K562 (cell line): ENCODE measurements around the gene FITM2. TPM values are rescaled to one million over a fixed set of nuclear protein-coding genes. Genes with fewer than 3 reads are reported as not detected.

ENCODE experiments used
- ATAC-seq: fragments of 200-7000 bp; cut with Tn5 transposase; 3 replicates; pipeline ENCODE4 v1.9.1; 2020; ENCODE audit warnings: moderate library complexity
- BruUV-seq: library from RNA; stranded (reverse); fragments of 400-500 nt; replicated peaks from 2 replicates; lab custom pipeline; 2021; lab: Mats Ljungman, UMichigan
- CTCF ChIA-PET: fragments of 300-600 bp; formaldehyde crosslinking; extraction: SDS; loops from one replicate; lab custom pipeline; 2021; ENCODE audit warnings: low intra/inter-chr PET ratio; lab: Yijun Ruan, JAX
- POLR2A ChIA-PET: fragments of 300-600, 350-650 bp; sonication (Branson Sonifier 250); formaldehyde crosslinking; extraction: SDS; loops from one replicate; lab custom pipeline; 2021; ENCODE audit warnings: antibody characterized with exemption, inconsistent platforms; lab: Yijun Ruan, JAX
- DNase-seq, 4 experiments: peaks; one replicate each; pipeline versions ENCODE4 v3.0.0 to v3.0.0-alpha.2; 2011 to 2018; ENCODE audit warnings: low spot score in 3 of 4, mixed read lengths in 3 of 4; ENCODE audit errors: extremely low read depth in 1 of 4
- FAIRE-seq: peaks from 2 replicates; lab custom pipeline; 2011; peaks lifted over from hg19 to GRCh38; lab: Jason Lieb, UNC
- H2AFZ ChIP-seq: 2 replicates; pipeline ENCODE4 v1.6.0; 2011; ENCODE audit warnings: low read depth, low read length, control low read depth, inconsistent platforms
- H3K27ac ChIP-seq: fragments of 200-600 bp; 3 replicates; pipeline ENCODE4 v1.8.0; 2011; ENCODE audit warnings: low read depth, mild to moderate bottlenecking, control low read depth, inconsistent platforms, low read length, moderate library complexity, mixed read lengths; ENCODE audit errors: extremely low read depth
- H3K27me3 ChIP-seq, 2 experiments: fragments of 300-600 bp in 1 of 2; 2 replicates in 1 of 2; 3 replicates in 1 of 2; pipeline versions ENCODE4 v1.6.0 to v1.8.0; 2011; ENCODE audit warnings: inconsistent platforms in 2 of 2, low read length in 2 of 2, mild to moderate bottlenecking in 1 of 2, mixed read lengths in 1 of 2, moderate library complexity in 1 of 2; ENCODE audit not compliant: control insufficient read depth in 2 of 2, insufficient read depth in 2 of 2
- H3K36me3 ChIP-seq: fragments of 300-600 bp; 3 replicates; pipeline ENCODE4 v1.8.0; 2011; ENCODE audit warnings: mild to moderate bottlenecking, low read length, inconsistent platforms; ENCODE audit not compliant: control insufficient read depth, insufficient read depth
- H3K4me1 ChIP-seq, 2 experiments: fragments of 200-600 bp in 1 of 2; replicated peaks in 1 of 2; 2 replicates in 1 of 2; 3 replicates in 1 of 2; pipeline versions ENCODE4 v1.5.1 to v1.8.0; 2011; ENCODE audit warnings: inconsistent platforms in 2 of 2, low read length in 2 of 2, mild to moderate bottlenecking in 1 of 2, mixed read lengths in 1 of 2, moderate library complexity in 1 of 2; ENCODE audit not compliant: control insufficient read depth in 2 of 2, insufficient read depth in 2 of 2
- H3K4me2 ChIP-seq: 2 replicates; pipeline ENCODE4 v1.6.1; 2011; ENCODE audit warnings: low read length, control low read depth, inconsistent platforms, mixed read lengths; ENCODE audit not compliant: insufficient read depth
- H3K4me3 ChIP-seq: fragments of 200-600 bp; sonication (generic), shearing (Covaris generic); 2 replicates; pipeline ENCODE4 v1.5.1; 2016; ENCODE audit warnings: control low read depth, inconsistent platforms
- H3K79me2 ChIP-seq: fragments of 200-600 bp; 3 replicates; pipeline ENCODE4 v1.8.0; 2011; ENCODE audit warnings: low read length, inconsistent platforms; ENCODE audit not compliant: control insufficient read depth, insufficient read depth
- H3K9ac ChIP-seq, 2 experiments: 2 replicates each; pipeline versions ENCODE4 v1.6.0 to v1.6.1; 2011; ENCODE audit warnings: low read depth in 2 of 2, low read length in 2 of 2, control low read depth in 1 of 2, inconsistent platforms in 1 of 2, mild to moderate bottlenecking in 1 of 2, mixed read lengths in 1 of 2; ENCODE audit not compliant: insufficient read depth in 1 of 2
- H3K9me1 ChIP-seq: one replicate; pipeline ENCODE4 v1.6.0; 2011; ENCODE audit warnings: inconsistent platforms, mild to moderate bottlenecking, low read length, moderate library complexity; ENCODE audit not compliant: control insufficient read depth, insufficient read depth
- H3K9me3 ChIP-seq: replicated peaks from 2 replicates; pipeline ENCODE4 v1.5.1; 2011; ENCODE audit warnings: low read depth, low read length, inconsistent platforms; ENCODE audit not compliant: control insufficient read depth, insufficient read depth
- H4K20me1 ChIP-seq: replicated peaks from 2 replicates; pipeline ENCODE4 v1.6.1; 2011; ENCODE audit warnings: low read length, inconsistent platforms, mixed read lengths; ENCODE audit not compliant: control insufficient read depth, insufficient read depth
- XRCC4 ChIP-seq: IDR thresholded peaks from one replicate; pipeline ENCODE4 v1.6.1; 2011; ENCODE audit not compliant: insufficient read depth, insufficient read length; ENCODE audit errors: extremely low read depth
- ZNF780A ChIP-seq: fragments of 250-450 bp; sonication (Bioruptor Pico); IDR thresholded peaks from 2 replicates; pipeline ENCODE4 v1.5.0; 2021; ENCODE audit warnings: mild to moderate bottlenecking
- WGBS: fragments of 100-300 bp; shearing (Covaris generic); methylation state at CpG from one replicate; pipeline ENCODE4 v1.1.6; 2016; ENCODE audit warnings: low coverage, mixed read lengths; ENCODE audit not compliant: insufficient coverage; ENCODE audit errors: missing lambda C conversion rate; 5-methylcytosine and 5-hydroxymethylcytosine counted together
- in situ Hi-C: fragments of 300-500 bp; cut with MboI; formaldehyde crosslinking; loops from 4 replicates; pipeline ENCODE4 v1.15.0; 2018; ENCODE audit warnings: inconsistent platforms, mixed read lengths
- intact Hi-C: fragments of 100-400 bp; cut with micrococcal nuclease; formaldehyde crosslinking; loops from 2 replicates; pipeline ENCODE4 v1.14.2; 2022
- polyA plus RNA-seq, 8 experiments: library from polyadenylated mRNA; depleted of rRNA in 4 of 8; stranded (reverse) in 5 of 8; unstranded in 3 of 8; fragments of >200 nt; fragmentation: Nextera tagmentation in 2 of 8; fragmentation: Illumina TruSeq in 1 of 8; extraction: Ambion mirVana in 2 of 8; extraction: Trizol in 1 of 8; gene quantifications; 2 replicates each; pipeline versions ENCODE4 v1.2.1 to v1.2.3, GENCODE V29; 2011 to 2014; ENCODE audit warnings: inconsistent platforms in 1 of 8, missing spikeins in 1 of 8
- total RNA-seq, 7 experiments: library from RNA; depleted of rRNA in 6 of 7; stranded (reverse); fragments of >200 nt in 6 of 7; fragmentation: Illumina TruSeq in 2 of 7; extraction: Trizol in 2 of 7; gene quantifications; 2 replicates each; pipeline versions ENCODE4 v1.2.1 to v1.2.3, GENCODE V29; 2011 to 2021; ENCODE audit warnings: low replicate concordance in 1 of 7
- TF ChIP-seq, protein P1 (sequence below): sonication (generic); formaldehyde crosslinking; IDR thresholded peaks from 2 replicates; pipeline ENCODE4 v1.8.1; 2023; ENCODE audit warnings: mild to moderate bottlenecking, missing genetic modification reagents, moderate library complexity
- TF ChIP-seq, protein P2 (sequence below): fragments of 200-800 bp; sonication (Bioruptor generic); IDR thresholded peaks from 2 replicates; pipeline ENCODE4 v1.6.1; 2017; ENCODE audit warnings: missing genetic modification characterization, missing compliant biosample characterization
- TF ChIP-seq, protein P3 (sequence below), 2 experiments: fragments of 450-650 bp; formaldehyde crosslinking in 1 of 2; IDR thresholded peaks; 2 replicates each; pipeline versions ENCODE4 v1.4.0 to v1.6.1; 2014 to 2020; ENCODE audit warnings: mild to moderate bottlenecking in 2 of 2, borderline replicate concordance in 1 of 2, low read depth in 1 of 2
- TF ChIP-seq, protein P4 (sequence below): fragments of 200-800 bp; sonication (Bioruptor generic); IDR thresholded peaks from 2 replicates; pipeline ENCODE4 v1.6.1; 2017; ENCODE audit warnings: missing genetic modification characterization, missing compliant biosample characterization

The FITM2 gene
- total and polyA plus RNA-seq, 9 of the 15 experiments (the other 6 are each of a cell fraction or from before 2014, with no cell fraction given) = 0.64 to 2.8 (median 1.8) TPM

DNA sequence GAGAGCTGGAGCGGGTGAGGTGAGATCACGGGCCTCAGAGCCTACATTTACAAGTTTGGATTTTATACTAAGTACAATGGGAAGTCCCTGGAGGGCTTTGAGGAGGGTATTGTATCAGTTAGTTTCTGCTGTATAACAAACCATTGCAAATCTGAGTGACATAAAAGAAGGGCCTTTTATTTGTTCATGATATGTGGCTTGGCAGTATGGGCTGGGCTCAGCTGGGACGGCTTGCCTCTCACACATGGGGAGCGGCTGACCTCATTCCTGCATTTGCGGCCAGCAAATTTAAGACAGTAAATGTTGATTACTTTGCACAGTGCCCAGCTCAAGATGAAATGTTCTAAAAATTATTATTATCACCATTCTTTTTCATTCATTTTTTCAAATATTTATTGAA, 42.2 kb downstream of the FITM2 start:
- FAIRE-seq = no peak
- DNase-seq = no peak
- Histone ChIP-seq H3K36me3 (no peaks in the 10 kb centered on the region), H3K9me3 (no peaks in the 10 kb centered on the region), H3K79me2 (no peaks in the 10 kb centered on the region), H4K20me1 (peaks cover 15% of the 10 kb centered on the region), H2AFZ (no peak overlapping the region), H3K9ac (no peak overlapping the region)
- BruUV-seq = no TSS peak
- POLR2A ChIA-PET = no interaction called here
- TF ChIP-seq ZNF780A (no peak), XRCC4 (no peak)
- TF ChIP-seq, protein P1, sequence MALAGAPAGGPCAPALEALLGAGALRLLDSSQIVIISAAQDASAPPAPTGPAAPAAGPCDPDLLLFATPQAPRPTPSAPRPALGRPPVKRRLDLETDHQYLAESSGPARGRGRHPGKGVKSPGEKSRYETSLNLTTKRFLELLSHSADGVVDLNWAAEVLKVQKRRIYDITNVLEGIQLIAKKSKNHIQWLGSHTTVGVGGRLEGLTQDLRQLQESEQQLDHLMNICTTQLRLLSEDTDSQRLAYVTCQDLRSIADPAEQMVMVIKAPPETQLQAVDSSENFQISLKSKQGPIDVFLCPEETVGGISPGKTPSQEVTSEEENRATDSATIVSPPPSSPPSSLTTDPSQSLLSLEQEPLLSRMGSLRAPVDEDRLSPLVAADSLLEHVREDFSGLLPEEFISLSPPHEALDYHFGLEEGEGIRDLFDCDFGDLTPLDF (CRISPR knock-in tag) = no peak
- TF ChIP-seq, protein P2, sequence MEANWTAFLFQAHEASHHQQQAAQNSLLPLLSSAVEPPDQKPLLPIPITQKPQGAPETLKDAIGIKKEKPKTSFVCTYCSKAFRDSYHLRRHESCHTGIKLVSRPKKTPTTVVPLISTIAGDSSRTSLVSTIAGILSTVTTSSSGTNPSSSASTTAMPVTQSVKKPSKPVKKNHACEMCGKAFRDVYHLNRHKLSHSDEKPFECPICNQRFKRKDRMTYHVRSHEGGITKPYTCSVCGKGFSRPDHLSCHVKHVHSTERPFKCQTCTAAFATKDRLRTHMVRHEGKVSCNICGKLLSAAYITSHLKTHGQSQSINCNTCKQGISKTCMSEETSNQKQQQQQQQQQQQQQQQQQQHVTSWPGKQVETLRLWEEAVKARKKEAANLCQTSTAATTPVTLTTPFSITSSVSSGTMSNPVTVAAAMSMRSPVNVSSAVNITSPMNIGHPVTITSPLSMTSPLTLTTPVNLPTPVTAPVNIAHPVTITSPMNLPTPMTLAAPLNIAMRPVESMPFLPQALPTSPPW (CRISPR knock-in tag) = no peak
- TF ChIP-seq, protein P3, sequence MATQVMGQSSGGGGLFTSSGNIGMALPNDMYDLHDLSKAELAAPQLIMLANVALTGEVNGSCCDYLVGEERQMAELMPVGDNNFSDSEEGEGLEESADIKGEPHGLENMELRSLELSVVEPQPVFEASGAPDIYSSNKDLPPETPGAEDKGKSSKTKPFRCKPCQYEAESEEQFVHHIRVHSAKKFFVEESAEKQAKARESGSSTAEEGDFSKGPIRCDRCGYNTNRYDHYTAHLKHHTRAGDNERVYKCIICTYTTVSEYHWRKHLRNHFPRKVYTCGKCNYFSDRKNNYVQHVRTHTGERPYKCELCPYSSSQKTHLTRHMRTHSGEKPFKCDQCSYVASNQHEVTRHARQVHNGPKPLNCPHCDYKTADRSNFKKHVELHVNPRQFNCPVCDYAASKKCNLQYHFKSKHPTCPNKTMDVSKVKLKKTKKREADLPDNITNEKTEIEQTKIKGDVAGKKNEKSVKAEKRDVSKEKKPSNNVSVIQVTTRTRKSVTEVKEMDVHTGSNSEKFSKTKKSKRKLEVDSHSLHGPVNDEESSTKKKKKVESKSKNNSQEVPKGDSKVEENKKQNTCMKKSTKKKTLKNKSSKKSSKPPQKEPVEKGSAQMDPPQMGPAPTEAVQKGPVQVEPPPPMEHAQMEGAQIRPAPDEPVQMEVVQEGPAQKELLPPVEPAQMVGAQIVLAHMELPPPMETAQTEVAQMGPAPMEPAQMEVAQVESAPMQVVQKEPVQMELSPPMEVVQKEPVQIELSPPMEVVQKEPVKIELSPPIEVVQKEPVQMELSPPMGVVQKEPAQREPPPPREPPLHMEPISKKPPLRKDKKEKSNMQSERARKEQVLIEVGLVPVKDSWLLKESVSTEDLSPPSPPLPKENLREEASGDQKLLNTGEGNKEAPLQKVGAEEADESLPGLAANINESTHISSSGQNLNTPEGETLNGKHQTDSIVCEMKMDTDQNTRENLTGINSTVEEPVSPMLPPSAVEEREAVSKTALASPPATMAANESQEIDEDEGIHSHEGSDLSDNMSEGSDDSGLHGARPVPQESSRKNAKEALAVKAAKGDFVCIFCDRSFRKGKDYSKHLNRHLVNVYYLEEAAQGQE (IDR thresholded peaks at IDR 0.05; ENCODE audit: borderline replicate concordance) = no peak
- TF ChIP-seq, protein P3 (CRISPR knock-in tag; IDR thresholded peaks at IDR 0.05; ENCODE audit: low read depth) = no peak
- TF ChIP-seq, protein P4, sequence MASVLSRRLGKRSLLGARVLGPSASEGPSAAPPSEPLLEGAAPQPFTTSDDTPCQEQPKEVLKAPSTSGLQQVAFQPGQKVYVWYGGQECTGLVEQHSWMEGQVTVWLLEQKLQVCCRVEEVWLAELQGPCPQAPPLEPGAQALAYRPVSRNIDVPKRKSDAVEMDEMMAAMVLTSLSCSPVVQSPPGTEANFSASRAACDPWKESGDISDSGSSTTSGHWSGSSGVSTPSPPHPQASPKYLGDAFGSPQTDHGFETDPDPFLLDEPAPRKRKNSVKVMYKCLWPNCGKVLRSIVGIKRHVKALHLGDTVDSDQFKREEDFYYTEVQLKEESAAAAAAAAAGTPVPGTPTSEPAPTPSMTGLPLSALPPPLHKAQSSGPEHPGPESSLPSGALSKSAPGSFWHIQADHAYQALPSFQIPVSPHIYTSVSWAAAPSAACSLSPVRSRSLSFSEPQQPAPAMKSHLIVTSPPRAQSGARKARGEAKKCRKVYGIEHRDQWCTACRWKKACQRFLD = no peak
- TF ChIP-seq, all 486 proteins: peak for 0
- Histone ChIP-seq H3K27ac (no peak overlapping the region), H3K4me2 (no peak overlapping the region), H3K27me3 (peaks cover 31 to 55% of the 10 kb centered on the region in 2 experiments), H3K4me1 (no peaks in the 10 kb centered on the region), H3K9me1 (peaks cover 5% of the 10 kb centered on the region), H3K4me3 (no peak overlapping the region)
- intact Hi-C loops (no loop called here), in situ Hi-C loops (no loop called here)
- 0% methylated on average over 5 of the region's 5 CpGs for WGBS
- no peak for ATAC-seq
- CTCF ChIA-PET = no interaction called here
